ENCODE results near the gene PPCDC. TPM values are rescaled to one million over a fixed set of nuclear protein-coding genes. Genes with fewer than 3 reads are reported as not detected.

The PPCDC gene
- total and polyA plus RNA-seq, 2 of the 4 experiments (the other 2 are of a cell fraction) = 13.3 to 16.3 TPM

DNA sequence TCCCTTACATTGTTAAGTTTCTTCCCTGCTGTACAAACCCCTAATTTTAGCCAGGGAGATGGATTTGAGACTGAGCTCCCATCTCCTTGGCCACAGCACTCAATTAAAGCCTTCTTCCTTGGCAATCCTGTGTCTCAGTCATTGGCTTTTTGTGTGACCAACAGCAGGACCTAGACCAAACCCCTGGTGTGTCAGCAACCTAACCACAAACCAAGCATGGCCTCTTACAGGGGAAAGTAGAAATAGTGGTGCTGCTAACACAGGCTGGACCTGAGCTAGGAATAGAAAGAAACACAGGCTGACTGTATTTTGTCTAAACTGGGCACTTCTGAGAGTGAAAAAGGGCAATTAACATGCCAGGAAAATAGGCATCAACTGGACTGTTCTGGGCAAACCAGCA is 37.9 kb downstream of the PPCDC start:
- Histone ChIP-seq H2BK20ac (ENCODE audit: low read depth, low read length) (no peak overlapping the region), H3K79me1 (ENCODE audit: low read depth in 1 of 2, low read length in 2 of 2) (no peaks in the 10 kb centered on the region; a peak in 1 of 4 replicates), H3K56ac (ENCODE audit: extremely low read depth, insufficient read depth, low read length) (no peak overlapping the region), H2AFZ (replicated peaks; ENCODE audit: low read length, poor library complexity) (no peak overlapping the region), H3K36me3 (ENCODE audit: control insufficient read depth, insufficient read depth, low read length) (no peaks in the 10 kb centered on the region), H3K4me3 (ENCODE audit: insufficient read depth, low read depth, low read length) (no peak overlapping the region), H3K9me1 (ENCODE audit: insufficient read depth, low read length) (no peaks in the 10 kb centered on the region), H2BK5ac (ENCODE audit: low read depth, low read length, poor library complexity, severe bottlenecking) (no peak overlapping the region), H2BK15ac (ENCODE audit: low read depth, low read length) (no peak overlapping the region), H2AK9ac (replicated peaks; ENCODE audit: low read depth, low read length, poor library complexity) (no peak overlapping the region), H3K23ac (ENCODE audit: low read depth, low read length) (no peak overlapping the region), H4K20me1 (ENCODE audit: insufficient read depth, low read length) (no peaks in the 10 kb centered on the region), H2BK120ac (ENCODE audit: low read depth, low read length) (no peak overlapping the region), H2AK5ac (ENCODE audit: low read depth, low read length) (no peak overlapping the region), H3K27me3 (ENCODE audit: control insufficient read depth, insufficient read depth, low read length) (no peaks in the 10 kb centered on the region), H4K8ac (ENCODE audit: low read depth in 2 of 2, low read length in 2 of 2) (no peak overlapping the region), H3K4me2 (ENCODE audit: low read depth, low read length) (no peak overlapping the region), H3K4me1 (ENCODE audit: control insufficient read depth, insufficient read depth, low read length) (no peaks in the 10 kb centered on the region; the same call in 1 of the 2 replicates), H3K4ac (ENCODE audit: low read depth, low read length) (no peak overlapping the region), H3K9me3 (ENCODE audit: control insufficient read depth, insufficient read depth, low read length) (no peaks in the 10 kb centered on the region), H4K5ac (ENCODE audit: low read depth, low read length) (no peak overlapping the region), H3K14ac (replicated peaks; ENCODE audit: low read depth, low read length) (no peak overlapping the region), H3K18ac (ENCODE audit: low read depth, low read length) (no peak overlapping the region), H4K91ac (ENCODE audit: insufficient read depth, low read depth, low read length) (no peak overlapping the region), H3K9ac (ENCODE audit: low read depth, low read length) (no peak overlapping the region), H3K27ac (ENCODE audit: insufficient read depth, low read length) (no peak overlapping the region)
- ChIA-PET POLR2A (ENCODE audit: unreplicated experiment) (no interaction called here), CTCF (no interaction called here)
- no TSS peak for BruUV-seq (replicated peaks)
- no peak for ATAC-seq (ENCODE audit: low read depth)
- peak; percentile 62 for DNase-seq
- TF ChIP-seq SMC3 (IDR thresholded peaks at IDR 0.05; ENCODE audit: low read depth, low read length) (no peak), FOS (IDR thresholded peaks at IDR 0.05; ENCODE audit: low read depth, low read length) (no peak), RFX5 (IDR thresholded peaks at IDR 0.05; ENCODE audit: low read depth, low read length) (no peak), NFE2L2 (IDR thresholded peaks at IDR 0.05; ENCODE audit: low read depth, low read length) (no peak)
- TF ChIP-seq, protein P1, sequence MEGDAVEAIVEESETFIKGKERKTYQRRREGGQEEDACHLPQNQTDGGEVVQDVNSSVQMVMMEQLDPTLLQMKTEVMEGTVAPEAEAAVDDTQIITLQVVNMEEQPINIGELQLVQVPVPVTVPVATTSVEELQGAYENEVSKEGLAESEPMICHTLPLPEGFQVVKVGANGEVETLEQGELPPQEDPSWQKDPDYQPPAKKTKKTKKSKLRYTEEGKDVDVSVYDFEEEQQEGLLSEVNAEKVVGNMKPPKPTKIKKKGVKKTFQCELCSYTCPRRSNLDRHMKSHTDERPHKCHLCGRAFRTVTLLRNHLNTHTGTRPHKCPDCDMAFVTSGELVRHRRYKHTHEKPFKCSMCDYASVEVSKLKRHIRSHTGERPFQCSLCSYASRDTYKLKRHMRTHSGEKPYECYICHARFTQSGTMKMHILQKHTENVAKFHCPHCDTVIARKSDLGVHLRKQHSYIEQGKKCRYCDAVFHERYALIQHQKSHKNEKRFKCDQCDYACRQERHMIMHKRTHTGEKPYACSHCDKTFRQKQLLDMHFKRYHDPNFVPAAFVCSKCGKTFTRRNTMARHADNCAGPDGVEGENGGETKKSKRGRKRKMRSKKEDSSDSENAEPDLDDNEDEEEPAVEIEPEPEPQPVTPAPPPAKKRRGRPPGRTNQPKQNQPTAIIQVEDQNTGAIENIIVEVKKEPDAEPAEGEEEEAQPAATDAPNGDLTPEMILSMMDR (conservative IDR thresholded peaks at IDR 0.05; ENCODE audit: low read depth, low read length) = no peak
- in situ Hi-C loops (cut with MboI; ENCODE audit: low sequenced_read_pairs) (no loop called here), intact Hi-C loops (cut with micrococcal nuclease) (no loop called here), dilution Hi-C loops (cut with HindIII; ENCODE audit: low sequenced_read_pairs, unreplicated experiment) (no loop called here)
